ENCODE data around the gene GLIS1. TPM values are rescaled to one million over a fixed set of nuclear protein-coding genes. Genes with fewer than 3 reads are reported as not detected.
A peak's percentile ranks its signal among the peaks of the same experiment; 100 is the strongest.

The GLIS1 gene
- total RNA-seq, 2 experiments from 2014 or later, result not detected

GRCh38 chr1:53641481-53642214 is 97.3 kb downstream of the GLIS1 start:
- Mint-ChIP-seq H3K36me3 (no peaks in the 10 kb centered on the region), H3K27ac (no peak overlapping the region), H3K4me3 (no peak overlapping the region), H3K9me3 (ENCODE audit: low read depth) (no peaks in the 10 kb centered on the region), H3K27me3 (peaks cover 4% of the 10 kb centered on the region), H3K4me1 (no peaks in the 10 kb centered on the region)
- CTCF ChIA-PET, result interaction anchor here (1.4 kb wide), 1 partner anchor 363 kb away, joined by 3 read pairs; no protein-coding TSS in a partner anchor
- ATAC-seq, result no peak
- no peak for DNase-seq

- CTCF ChIA-PET, result interaction anchor here (0.5 kb wide), 1 partner anchor 693 kb away, joined by 4 read pairs; no protein-coding TSS in a partner anchor
- no peaks in the 10 kb centered on the region for H3K36me3 Mint-ChIP-seq
- no peak for ATAC-seq
- peaks cover 2% of the 10 kb centered on the region for H3K27me3 Mint-ChIP-seq
- no peaks in the 10 kb centered on the region for H3K9me3 Mint-ChIP-seq (ENCODE audit: low read depth)
- no peak for DNase-seq
- no peak overlapping the region for H3K4me3 Mint-ChIP-seq
- no peaks in the 10 kb centered on the region for H3K4me1 Mint-ChIP-seq
- H3K27ac Mint-ChIP-seq, result no peak overlapping the region
These were observed 98.3 kb downstream of the GLIS1 start for GRCh38 chr1:53640701-53641075.

GRCh38 chr1:53639996-53640700 is 98.8 kb downstream of the GLIS1 start:
- Mint-ChIP-seq H3K36me3 (no peaks in the 10 kb centered on the region), H3K4me3 (no peak overlapping the region), H3K27ac (no peak overlapping the region), H3K9me3 (ENCODE audit: low read depth) (no peaks in the 10 kb centered on the region), H3K4me1 (no peaks in the 10 kb centered on the region), H3K27me3 (peaks cover 5% of the 10 kb centered on the region)
- CTCF ChIA-PET, result interaction anchor here (0.5 kb wide), 1 partner anchor 693 kb away, joined by 4 read pairs; no protein-coding TSS in a partner anchor
- DNase-seq, result no peak
- no peak for ATAC-seq

- H3K27me3 Mint-ChIP-seq, result peaks cover 5% of the 10 kb centered on the region
- H3K36me3 Mint-ChIP-seq, result no peaks in the 10 kb centered on the region
- no peaks in the 10 kb centered on the region for H3K4me1 Mint-ChIP-seq
- H3K27ac Mint-ChIP-seq, result no peak overlapping the region
- DNase-seq, result no peak
- no peak for ATAC-seq
- H3K4me3 Mint-ChIP-seq, result no peak overlapping the region
- CTCF ChIA-PET, result no interaction called here
- H3K9me3 Mint-ChIP-seq (ENCODE audit: low read depth), result no peaks in the 10 kb centered on the region
These were observed 99.7 kb downstream of the GLIS1 start for GRCh38 chr1:53639251-53639763.

DNA sequence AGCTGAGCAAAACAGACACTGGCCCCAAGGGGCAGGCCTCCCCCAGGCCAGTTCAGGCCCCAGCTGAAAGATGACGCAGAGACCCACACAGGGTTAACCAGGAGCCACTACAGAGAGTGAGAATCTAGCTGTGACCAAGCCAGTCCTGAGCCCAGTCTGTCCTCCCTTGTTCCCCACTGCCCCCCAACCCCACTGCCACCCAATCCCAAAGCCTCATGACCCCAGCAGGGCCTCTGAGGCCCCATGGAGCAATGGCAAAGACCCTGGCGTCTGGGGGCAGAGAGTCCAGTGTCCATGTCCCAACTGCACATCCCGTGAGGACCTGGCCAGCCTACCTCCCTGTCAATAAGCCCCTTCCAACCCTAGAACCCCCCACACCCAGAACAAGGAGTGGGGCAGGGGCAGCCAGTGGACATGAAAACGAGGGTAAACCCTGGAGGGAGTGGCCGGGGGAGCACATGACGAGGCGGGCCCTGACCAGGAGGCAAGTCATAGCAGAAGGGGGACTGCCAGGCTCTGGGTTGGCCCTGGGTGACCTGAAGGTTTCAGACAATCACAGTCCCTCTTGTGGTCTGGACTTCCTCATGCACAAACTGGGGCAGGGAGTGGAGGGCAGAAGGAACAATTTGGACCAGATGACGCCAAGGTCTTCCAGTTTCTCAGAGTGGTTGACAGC is 100.5 kb downstream of the GLIS1 start:
- CTCF ChIA-PET, result no interaction called here
- no peaks in the 10 kb centered on the region for H3K4me1 Mint-ChIP-seq
- ATAC-seq (no peak), DNase-seq (no peak)
- H3K4me3 Mint-ChIP-seq, result no peak overlapping the region
- H3K36me3 Mint-ChIP-seq, result no peaks in the 10 kb centered on the region
- H3K9me3 Mint-ChIP-seq (ENCODE audit: low read depth), result no peaks in the 10 kb centered on the region
- H3K27ac Mint-ChIP-seq, result no peak overlapping the region
- peaks cover 5% of the 10 kb centered on the region for H3K27me3 Mint-ChIP-seq

GRCh38 chr1:53637511-53638359 is 101.2 kb downstream of the GLIS1 start:
- H3K36me3 Mint-ChIP-seq, result no peaks in the 10 kb centered on the region
- H3K4me1 Mint-ChIP-seq, result no peaks in the 10 kb centered on the region
- H3K4me3 Mint-ChIP-seq, result no peak overlapping the region
- CTCF ChIA-PET, result no interaction called here
- H3K27ac Mint-ChIP-seq, result no peak overlapping the region
- DNase-seq (peak; percentile 37), ATAC-seq (no peak)
- peaks cover 5% of the 10 kb centered on the region for H3K27me3 Mint-ChIP-seq
- H3K9me3 Mint-ChIP-seq (ENCODE audit: low read depth), result no peaks in the 10 kb centered on the region

GRCh38 chr1:53636621-53637171 is 102.3 kb downstream of the GLIS1 start:
- peaks cover 5% of the 10 kb centered on the region for H3K27me3 Mint-ChIP-seq
- no peak for ATAC-seq
- no peak overlapping the region for H3K4me3 Mint-ChIP-seq
- CTCF ChIA-PET, result no interaction called here
- no peaks in the 10 kb centered on the region for H3K9me3 Mint-ChIP-seq (ENCODE audit: low read depth)
- DNase-seq, result peak; percentile 37
- no peaks in the 10 kb centered on the region for H3K36me3 Mint-ChIP-seq
- H3K4me1 Mint-ChIP-seq, result no peaks in the 10 kb centered on the region
- no peak overlapping the region for H3K27ac Mint-ChIP-seq

DNA sequence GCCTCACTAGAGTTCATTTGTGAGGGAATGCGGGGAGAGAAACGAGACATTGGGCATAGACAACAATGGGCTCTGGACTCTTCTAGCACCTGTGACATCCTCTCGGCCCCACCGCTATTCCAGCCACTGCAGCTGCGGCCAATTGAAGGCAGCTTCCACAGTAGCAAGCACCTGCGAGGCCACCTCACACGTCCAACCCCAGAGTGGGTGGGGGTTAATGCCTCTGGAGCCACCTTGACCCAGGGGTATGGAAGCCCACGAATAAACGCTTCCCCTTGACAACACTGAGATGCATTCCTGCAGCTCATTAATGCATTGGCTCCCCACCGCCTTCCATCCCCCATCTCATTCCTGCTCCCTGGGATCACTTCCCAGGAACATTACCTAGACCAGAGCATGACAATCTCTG is 104.4 kb downstream of the GLIS1 start:
- ATAC-seq, result no peak

GRCh38 chr1:53633073-53633704 is 105.8 kb downstream of the GLIS1 start:
- Mint-ChIP-seq H3K4me3 (no peak overlapping the region), H3K36me3 (no peaks in the 10 kb centered on the region), H3K9me3 (ENCODE audit: low read depth) (no peaks in the 10 kb centered on the region), H3K4me1 (no peaks in the 10 kb centered on the region), H3K27me3 (peaks cover 5% of the 10 kb centered on the region), H3K27ac (no peak overlapping the region)
- ATAC-seq (no peak), DNase-seq (peak; percentile 25)
- CTCF ChIA-PET, result no interaction called here

More for the DNA sequence above, 104.4 kb downstream of the GLIS1 start:
- H3K36me3 Mint-ChIP-seq, result no peaks in the 10 kb centered on the region
- H3K4me1 Mint-ChIP-seq, result no peaks in the 10 kb centered on the region
- H3K27ac Mint-ChIP-seq, result no peak overlapping the region
- no peaks in the 10 kb centered on the region for H3K9me3 Mint-ChIP-seq (ENCODE audit: low read depth)
- peak; percentile 40 for DNase-seq
- CTCF ChIA-PET, result no interaction called here
- no peak overlapping the region for H3K4me3 Mint-ChIP-seq
- H3K27me3 Mint-ChIP-seq, result peaks cover 5% of the 10 kb centered on the region

GRCh38 chr1:53631622-53632310 is 107.2 kb downstream of the GLIS1 start:
- Mint-ChIP-seq H3K36me3 (no peaks in the 10 kb centered on the region), H3K4me3 (no peak overlapping the region), H3K27ac (no peak overlapping the region), H3K9me3 (ENCODE audit: low read depth) (no peaks in the 10 kb centered on the region), H3K27me3 (peaks cover 5% of the 10 kb centered on the region), H3K4me1 (no peaks in the 10 kb centered on the region)
- CTCF ChIA-PET, result no interaction called here
- DNase-seq, result peak; percentile 18
- ATAC-seq, result no peak

- no peak overlapping the region for H3K27ac Mint-ChIP-seq
- H3K9me3 Mint-ChIP-seq (ENCODE audit: low read depth), result no peaks in the 10 kb centered on the region
- ATAC-seq (peak; percentile 12), DNase-seq (peak; percentile 22)
- no peak overlapping the region for H3K4me3 Mint-ChIP-seq
- no peaks in the 10 kb centered on the region for H3K4me1 Mint-ChIP-seq
- peaks cover 1% of the 10 kb centered on the region for H3K27me3 Mint-ChIP-seq
- CTCF ChIA-PET, result no interaction called here
- H3K36me3 Mint-ChIP-seq, result no peaks in the 10 kb centered on the region
These were observed 109.8 kb downstream of the GLIS1 start for GRCh38 chr1:53629101-53629691.
